NCI-H2227 (cell line): ENCODE data around the gene FBXL22.

Experiments used
- DNase-seq: peaks from one replicate; lab custom pipeline; 2025; ENCODE audit not compliant: unreplicated experiment; lab: John Stamatoyannopoulos, UW

Gene FBXL22

DNA sequence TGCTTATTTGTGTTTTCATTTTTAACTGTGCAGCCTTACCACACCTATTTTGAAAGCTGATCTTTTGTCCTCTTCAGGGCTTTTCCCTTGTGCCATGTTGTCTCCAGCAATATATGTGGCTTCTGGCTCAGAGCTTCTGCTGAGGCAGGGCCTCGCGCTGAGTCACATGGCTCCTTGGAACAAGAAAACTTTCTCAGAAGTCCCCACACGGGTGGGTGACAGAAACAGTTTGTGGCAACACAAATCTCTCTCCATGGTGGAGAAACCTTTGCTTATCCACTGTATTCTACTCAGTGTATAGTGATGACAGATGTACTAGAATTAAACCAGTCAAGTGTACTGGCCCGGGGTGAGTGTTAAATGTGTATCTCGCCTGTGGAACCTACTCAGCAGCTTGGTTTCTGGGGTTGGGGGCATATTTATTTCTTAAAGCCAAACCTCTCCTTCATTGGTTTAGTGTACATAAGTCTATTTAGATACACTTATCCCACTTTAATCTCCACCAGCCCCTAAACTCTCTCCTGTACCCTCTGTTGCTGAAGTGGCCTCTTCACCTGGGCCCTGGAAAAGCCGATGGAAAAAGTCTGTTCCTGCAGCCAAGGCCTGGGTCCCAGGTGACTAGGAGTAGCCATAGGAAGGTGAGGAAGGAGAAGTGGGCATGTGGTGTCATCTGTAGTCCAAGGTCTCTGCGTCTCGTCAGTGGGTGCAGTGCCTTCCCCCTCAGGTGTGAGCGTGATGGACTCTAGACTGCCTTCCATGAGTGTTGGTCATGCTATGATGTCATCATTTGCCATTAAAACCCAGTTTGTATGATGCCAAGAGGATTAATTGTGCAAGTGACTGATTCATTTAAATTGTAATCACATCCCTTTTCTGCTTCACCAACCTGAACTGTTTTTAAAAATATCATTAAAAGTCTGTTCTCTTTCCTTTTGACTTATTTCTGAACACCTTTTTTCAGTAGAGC, 3.2 kb upstream of the FBXL22 start:
- DNase-seq = no peak

DNA sequence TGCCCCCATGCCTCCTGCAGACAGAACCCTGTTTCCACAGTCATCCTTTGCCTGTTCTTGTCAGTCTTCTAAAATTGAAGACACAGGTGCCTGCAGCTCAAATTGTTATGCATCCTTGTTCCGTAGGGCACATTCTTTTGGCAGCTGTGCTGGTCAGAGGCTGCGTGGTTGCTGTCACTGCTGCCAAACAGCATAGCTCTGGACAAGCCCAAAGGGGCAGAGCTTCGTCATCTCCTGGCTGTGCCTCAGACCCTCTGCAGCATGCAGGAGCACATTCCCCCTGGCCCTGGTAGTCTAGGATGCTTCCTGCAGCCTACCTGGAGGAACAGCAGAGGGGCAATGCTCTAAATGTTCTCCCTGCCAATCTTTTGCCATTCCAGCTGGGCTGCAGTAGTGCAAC, 2.1 kb upstream of the FBXL22 start:
- no peak for DNase-seq

DNA sequence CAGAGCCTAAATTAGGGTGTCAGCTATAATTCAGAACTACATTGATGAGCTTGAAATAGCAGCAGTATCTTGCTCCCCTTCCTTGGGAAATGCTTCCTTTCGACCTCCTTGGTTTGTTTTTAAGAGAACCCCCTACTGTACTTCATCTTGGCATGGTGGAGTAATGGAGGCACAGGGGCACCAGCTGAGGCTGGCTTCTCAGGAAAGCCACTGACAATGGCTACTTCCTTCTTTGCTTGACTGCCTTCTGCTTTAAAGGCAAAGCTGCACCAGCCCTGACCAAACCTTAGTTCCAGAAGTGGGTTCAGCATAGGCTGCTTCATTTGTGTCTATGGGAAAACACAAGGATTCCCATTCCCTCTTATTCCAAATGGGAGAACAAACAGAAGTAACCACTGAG, 1.5 kb upstream of the FBXL22 start:
- no peak for DNase-seq

DNA sequence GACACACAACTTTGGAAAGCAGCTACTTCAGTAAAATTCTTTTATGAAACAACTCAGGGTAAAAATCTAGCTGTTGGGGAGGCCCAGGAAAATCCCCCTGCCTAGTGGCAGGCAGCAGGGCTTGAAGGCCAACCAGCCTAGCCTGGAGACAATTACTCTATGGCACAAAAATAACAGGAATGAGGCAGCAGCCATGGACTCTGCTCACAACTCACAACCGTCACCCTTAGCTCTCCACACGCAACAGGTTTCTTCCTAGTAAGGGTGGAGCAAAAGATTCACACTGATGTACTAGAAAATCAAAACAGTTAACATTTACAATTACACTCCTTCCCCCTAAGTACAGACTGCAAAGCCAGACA, 530 bp upstream of the FBXL22 start:
- DNase-seq = no peak

DNA sequence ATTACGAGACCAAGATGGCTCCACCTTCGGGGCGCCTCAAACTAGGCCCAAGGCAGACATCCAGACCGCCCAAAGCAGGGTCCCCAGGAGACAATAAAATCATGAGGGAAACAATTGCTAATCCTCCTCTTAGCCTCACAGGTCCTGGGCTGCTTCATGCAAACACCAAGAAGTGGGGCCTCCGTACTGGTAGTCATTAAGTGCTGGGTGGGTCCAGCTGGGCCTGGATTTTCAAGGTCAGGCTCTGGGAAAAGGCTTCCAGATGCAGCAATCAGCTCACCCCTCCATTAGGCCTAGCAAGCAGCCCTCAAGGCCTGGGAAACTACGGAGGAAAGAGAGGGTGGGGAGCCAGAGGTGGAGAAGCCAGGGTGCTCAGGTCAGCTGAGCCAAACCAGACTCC, 634 bp downstream of the FBXL22 start:
- no peak for DNase-seq

DNA sequence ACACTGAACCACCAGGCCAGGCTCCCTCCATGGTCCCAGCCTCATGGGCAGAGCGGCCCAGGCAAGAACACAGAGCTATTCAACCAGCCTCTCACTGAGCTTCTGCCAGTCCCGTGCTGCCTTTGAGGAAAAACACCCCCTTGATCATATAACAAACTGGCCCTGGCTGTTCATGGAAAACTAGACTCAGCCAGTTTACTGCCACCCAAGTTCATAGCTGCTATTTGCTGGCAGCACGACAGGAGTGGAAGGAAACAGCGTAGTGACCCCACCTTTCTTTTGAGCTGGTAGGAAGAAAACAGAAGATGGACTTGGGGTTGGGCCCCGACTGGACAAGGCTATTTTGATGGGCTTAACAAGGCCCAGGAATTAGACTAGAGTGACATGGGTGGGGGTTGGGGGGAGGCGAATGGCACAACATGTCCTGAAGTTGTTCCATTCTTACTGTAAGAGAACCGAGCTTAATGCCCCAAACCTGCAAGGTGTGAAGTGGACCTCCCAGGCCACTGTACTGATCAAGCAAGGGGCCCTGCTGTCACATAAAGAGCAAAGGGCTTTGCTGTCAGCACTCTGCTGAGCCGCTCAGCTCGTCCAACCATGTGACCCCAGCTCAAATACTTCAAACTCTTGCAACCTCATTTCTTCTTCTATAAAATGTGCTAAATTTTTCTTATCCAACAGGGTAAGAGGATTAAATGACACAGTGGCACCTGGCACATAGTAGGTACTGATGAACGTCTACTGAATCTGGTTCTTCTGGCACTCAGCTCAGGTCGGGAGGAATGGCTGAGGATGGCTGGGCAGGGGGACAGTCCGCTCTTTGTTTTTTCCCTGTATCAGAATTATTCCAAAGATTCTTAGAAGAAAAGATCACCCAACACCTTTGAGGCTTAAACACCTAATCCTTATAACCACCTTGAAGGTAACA, 1.6 kb downstream of the FBXL22 start:
- no peak for DNase-seq

DNA sequence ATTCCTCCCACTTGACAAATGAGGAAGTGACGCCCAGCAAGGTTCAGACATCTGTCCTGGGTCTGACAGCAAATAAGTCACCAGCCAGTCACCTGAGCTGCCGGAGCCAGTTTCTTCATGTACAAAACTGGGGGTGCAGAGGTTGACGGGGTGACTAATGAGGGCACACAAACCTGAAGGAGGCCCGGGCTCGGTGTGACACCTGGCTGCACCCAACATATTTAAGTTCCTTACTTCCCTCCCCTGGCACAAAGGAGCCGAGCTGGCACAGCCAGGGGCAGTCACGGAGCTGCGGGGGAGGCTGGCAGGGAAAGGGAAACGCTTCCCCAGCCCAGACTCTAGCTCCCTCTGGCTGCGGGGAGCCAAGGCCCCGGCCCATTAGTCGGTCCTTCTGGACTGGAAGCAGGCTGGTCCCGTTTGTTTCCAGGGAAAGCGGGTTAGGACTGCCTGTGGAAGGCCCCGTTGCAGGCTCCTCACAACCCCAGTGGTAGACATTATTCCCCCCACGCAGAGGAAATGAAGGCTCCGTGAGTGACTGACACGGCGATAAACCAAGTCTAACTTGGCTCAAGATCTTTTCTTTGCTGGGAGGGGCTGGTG, 2.3 kb downstream of the FBXL22 start:
- peak; percentile 13 for DNase-seq

DNA sequence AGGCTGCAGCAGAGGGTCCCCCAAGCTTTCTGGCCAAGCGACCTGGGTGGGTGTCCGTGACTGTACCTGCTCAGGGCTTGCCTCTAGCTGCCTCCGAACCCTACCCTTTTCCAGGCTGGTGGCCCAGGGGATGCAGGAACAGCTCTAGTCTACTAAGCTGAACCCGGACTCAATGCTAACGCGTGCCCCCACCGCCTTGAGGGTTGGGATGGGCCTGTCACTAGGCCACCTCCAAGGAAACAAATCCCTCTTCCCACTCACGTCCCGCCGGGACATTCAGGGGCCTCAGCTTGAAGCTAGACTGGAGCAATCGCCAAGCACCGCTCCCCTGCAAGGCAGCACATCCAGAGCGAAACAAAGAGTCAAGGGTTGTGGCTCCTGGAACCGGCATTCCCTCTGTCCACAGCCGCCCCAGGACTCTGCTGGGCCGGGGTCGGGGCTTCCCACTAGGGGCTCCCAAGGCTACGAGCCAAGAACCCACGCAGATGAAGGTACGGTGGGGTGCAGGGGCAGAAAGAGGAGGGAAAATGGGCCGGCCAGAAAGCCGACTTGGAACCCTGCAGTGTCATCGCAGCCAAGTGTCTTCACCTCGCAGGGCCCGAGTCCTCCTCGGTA, 2.9 kb downstream of the FBXL22 start:
- no peak for DNase-seq

DNA sequence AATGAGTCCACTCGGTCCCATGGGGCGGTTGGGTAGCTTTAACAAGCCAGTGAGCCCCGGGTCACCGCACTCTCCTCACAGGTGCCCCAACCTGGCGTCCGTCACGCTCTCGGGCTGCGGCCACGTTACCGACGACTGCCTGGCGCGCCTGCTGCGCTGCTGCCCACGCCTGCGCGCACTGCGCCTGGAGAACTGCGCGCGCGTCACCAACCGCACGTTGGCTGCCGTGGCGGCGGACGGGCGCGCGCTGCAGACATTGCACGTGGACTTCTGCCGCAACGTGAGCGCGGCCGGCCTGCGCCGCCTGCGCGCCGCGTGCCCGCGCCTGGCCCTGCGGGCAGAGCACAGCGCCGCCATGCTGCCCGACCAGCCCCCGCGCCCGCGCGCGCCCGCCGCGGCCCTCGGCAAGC, 3.4 kb downstream of the FBXL22 start:
- peak; percentile 94 for DNase-seq

DNA sequence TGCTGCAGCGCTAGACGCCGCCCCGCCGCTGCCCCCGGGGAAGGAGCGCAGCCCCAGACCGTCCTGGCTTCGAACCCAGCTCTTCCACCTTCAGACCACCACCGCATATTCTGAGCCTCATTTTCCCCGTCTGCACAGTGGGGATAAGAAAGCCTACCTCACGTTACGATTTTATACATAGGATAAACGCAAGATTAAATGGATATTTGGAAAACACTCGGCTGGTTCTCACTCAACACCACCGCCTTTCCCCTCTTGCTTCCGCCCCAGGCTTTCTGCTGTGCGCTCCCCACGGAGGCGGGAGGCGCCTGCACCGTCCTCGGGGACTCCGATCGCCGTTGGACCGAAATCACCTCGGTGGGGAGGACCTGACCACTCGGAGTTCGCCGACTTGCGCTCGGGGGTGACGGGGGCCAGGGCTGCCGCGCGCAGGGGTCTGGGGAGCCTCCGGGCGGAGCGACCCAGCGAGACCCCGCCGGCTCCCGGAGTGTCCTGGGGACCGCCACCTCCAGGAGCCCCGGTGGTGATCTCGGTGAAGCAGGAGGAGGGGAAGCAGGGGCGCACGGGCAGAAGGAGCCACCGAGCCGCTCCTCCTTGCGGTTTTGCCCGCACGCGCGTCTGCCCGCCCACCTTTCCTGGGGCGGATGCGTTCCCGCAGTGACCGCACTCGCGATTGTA, 4.0 kb downstream of the FBXL22 start:
- peak; percentile 43 for DNase-seq

DNA sequence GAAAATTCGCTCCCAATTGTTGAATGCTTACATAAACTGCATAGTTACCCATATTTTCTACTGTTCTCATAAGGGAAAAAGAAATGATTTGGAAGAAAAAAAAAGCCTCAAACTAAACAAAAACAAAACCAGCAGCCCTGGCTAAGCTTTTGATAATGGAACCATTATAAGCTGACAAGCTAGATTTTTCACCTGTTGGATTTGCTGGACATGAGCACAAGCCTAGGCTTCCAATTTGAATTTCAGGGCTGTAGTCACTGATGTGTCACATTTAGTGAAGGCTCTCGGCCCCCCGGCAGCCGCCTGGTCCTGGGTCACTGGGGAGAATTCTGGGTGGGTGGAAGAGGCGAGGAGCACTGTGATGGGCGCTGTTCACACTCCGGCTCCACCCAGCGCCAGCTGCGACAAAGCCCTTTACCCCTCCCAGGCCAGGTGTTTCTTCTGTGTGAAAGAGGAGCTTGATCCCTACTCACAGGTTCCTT, 4.6 kb downstream of the FBXL22 start:
- DNase-seq = no peak

DNA sequence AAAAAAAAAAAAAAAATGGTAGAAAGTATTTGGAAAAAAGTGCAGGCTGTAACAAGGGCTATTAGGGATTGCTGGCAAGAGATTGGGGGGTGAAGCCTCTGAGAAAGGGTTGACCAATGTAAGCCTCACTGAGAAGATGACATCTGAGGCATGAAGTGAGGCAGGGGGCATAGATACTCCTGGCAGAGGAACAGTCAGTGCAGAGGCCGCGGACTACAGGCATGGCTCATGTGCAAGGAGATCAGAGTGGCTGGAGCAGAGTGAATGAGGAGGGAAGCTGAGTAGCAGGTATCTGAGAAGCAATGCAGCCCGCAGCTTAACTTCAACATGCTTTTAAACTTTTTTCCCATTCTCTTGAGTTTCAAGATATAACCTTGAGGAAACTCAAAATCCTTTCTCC, 5.4 kb downstream of the FBXL22 start:
- no peak for DNase-seq

DNA sequence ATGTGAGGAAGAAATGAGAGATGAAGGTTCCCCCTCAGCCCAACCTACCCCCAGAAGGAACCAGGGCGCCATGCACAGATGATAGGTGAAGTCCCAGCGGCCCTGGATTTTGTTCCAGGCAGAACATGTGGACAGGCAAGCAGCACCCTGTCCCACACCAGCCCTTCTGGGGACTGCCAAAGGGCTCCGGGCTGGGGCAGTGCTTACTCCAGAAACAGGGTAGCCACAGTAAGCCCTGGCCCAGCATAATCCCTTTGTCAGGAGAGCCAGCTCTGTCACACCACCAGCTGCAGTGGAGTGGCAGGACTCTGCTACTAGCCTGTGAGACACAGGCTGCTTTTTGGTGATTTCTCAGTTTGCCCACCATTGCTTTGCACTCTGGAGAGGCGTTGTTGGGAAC, 6.3 kb downstream of the FBXL22 start:
- no peak for DNase-seq

DNA sequence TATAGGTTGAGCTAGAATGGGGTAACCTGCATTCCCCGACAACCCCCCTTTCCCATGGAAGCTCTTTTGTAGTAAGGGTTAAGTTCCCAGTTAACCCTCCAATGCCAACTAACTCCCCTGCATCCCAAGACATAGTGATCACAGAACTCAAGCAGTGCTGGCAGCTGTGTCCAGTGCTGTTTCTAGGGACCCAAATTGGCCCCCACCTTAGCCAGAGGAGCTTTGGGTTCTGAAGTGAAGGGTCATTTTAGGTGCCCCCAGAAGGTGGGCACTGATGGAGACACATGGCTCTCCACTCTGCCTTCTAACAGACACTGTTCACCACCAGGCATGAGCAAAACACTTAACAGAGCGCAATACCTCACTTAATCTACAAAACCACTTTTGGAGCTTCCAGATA, 7.1 kb downstream of the FBXL22 start:
- DNase-seq = no peak

DNA sequence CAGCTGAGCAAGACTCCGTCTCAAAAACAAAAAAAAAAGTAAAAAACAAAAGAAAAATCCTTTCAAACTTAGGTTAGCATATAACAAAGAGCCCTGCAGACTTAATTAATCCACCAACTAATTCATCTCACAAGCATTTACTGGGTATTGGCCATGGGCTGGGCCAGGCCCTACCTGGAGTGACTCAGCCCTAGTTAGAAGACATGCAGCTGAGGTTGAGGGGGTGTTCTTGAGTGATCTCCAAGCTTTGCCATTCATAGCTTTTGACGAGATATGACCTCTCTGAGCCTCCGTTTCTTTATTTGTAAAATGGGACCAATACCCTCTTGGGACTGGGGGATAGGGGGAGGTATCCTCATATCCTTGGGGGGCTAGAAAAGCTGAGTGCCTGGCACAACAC, 7.8 kb downstream of the FBXL22 start:
- no peak for DNase-seq

DNA sequence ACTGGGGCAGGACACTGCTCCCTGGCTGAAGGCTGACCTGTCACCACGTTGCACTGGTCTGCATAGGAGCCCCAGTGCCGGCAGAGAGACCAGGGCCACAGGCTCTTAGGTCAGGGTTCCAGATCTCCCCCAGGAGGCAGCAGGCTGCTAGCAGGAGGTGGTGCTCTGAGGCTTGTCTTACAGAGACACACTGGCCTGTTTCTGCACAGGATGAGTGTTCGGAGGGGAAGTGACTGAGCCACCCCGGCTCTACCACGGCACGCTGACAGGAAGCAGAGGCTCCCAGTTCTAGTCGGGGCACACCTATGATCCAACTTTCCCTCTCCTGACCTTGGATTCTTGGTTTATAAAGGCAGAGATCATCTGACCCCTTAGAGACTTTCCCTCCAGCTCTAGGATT, 8.6 kb downstream of the FBXL22 start:
- DNase-seq = no peak

DNA sequence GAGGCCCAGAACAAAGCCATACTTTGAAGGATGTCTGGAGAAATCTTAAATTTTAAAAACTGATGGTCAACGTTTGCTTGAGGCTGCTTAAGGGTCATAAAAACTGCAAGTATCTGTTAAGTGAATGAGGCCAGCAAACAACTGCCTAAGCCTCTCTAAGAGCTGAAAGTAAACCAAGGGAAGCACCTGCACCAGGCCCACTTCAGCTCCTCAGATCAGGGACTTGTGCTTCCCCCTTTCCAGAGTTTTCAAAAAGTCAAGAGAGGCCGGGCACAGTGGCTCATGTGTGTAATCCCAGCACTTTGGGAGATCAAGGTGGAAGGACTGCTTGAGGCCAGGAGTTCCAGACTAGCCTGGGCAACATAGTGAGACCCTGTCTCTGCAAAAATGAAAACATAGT, 9.1 kb downstream of the FBXL22 start:
- DNase-seq = no peak

DNA sequence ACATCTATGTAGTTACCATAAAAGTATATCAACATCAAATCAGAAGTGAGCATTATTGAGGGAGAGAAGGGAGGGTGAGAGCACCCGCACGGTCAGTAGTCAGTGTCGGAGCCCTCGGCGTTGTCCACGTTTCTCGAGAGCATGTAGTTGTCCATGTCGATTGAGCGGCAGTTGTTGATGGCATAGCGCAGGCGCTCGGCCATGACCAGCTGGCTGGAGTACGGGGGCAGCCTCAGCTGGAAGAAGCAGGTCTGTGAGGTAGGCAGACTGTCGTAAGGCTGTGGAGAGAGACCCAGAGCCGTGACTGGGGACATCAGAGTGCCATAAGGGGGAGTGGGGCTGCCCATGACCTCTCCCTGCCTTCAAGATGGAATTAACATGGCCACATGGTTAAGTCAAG, 11.8 kb downstream of the FBXL22 start:
- DNase-seq = no peak

DNA sequence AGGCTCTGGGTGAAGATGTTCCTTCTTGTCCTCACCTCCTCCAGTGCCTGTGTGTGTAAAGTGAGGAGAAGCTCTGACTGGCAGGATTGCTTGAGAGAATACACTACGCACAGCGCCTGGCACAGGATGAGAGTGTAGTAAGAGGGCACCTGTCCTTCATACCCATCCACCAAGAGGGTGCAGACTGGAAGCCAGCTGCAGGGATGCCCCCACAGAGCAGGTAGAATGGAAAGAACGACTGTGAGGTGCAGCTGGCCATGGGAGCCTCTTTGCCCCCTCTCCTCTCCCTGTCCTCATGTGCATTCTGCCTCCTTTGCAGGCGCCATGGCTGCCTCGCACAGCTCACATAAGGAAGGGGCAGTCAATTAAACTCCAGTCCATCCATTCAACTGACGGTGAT, 12.3 kb downstream of the FBXL22 start:
- no peak for DNase-seq

DNA sequence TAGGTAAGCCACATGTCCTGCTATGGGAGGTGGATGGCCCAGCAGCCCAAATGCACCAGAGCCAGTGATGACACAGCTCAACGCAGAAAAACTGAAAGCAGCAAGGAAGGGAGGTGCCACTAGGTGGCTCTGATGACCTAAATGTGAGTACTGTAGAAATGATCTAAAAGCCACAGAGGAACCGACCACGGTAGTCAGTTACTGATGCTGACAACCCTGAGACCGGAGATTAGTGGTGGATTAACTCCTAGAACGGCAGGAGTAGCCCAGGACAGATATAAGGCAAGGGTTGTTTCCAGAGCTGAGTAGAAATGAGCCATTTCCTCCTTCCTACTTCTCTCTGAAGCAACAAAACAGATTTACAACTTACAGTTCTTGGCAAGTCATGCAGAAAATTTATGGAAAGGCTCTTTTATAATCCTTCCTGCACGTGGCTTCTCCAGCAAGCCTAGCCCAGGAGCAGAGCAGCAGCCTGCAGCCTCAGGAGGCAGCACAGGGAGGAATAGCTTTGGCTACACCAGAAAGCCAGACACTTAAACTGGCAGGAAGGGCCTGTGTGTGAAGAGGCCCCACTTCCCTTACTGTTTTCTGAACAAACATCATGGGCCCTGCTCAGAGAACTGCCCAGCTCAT, 13.1 kb downstream of the FBXL22 start:
- peak; percentile 64 for DNase-seq
